ENCODE results near the gene PRKG1.
"Not testable (repeated sequence)": the region's sequence is repeated elsewhere in the genome, so short reads cannot be mapped to it uniquely, and the experiment has no call there.

DNA sequence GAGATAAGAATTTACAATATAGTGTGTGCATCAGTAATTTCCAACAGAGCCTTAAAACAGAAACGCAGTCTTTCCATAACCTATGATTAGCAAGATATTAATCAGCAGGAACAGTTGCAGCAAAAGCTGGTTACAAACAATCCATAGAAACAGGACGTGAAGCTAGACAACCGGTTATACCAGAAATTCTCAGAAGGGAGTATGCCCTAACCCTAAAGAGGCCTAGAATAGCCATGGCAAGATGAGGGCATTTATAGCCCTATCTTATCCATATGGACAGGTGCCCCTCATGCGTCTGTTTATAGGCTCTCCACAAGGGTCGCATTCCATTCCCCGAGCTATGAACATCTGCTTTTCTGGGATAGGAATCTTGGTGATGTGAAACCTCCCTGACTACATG is 506.9 kb downstream of the PRKG1 start:
- TF ChIP-seq, protein P1, sequence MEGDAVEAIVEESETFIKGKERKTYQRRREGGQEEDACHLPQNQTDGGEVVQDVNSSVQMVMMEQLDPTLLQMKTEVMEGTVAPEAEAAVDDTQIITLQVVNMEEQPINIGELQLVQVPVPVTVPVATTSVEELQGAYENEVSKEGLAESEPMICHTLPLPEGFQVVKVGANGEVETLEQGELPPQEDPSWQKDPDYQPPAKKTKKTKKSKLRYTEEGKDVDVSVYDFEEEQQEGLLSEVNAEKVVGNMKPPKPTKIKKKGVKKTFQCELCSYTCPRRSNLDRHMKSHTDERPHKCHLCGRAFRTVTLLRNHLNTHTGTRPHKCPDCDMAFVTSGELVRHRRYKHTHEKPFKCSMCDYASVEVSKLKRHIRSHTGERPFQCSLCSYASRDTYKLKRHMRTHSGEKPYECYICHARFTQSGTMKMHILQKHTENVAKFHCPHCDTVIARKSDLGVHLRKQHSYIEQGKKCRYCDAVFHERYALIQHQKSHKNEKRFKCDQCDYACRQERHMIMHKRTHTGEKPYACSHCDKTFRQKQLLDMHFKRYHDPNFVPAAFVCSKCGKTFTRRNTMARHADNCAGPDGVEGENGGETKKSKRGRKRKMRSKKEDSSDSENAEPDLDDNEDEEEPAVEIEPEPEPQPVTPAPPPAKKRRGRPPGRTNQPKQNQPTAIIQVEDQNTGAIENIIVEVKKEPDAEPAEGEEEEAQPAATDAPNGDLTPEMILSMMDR (IDR thresholded peaks at IDR 0.05; ENCODE audit: low read depth, low read length, poor library complexity, severe bottlenecking), result not testable (repeated sequence)
- not testable (repeated sequence) for TF ChIP-seq EZH2phosphoT487 (IDR thresholded peaks at IDR 0.05; ENCODE audit: borderline replicate concordance, low read length)
